HG03571 (cell line): Measurements from ENCODE around the gene SLC25A24.
"Not testable (repeated sequence)": the region's sequence is repeated elsewhere in the genome, so short reads cannot be mapped to it uniquely, and the experiment has no call there.

Source experiments
- ATAC-seq: cut with Tn5 transposase; IDR thresholded peaks from one replicate; pipeline ENCODE4 v1.9.1; 2021; ENCODE audit not compliant: unreplicated experiment

SLC25A24 gene

DNA sequence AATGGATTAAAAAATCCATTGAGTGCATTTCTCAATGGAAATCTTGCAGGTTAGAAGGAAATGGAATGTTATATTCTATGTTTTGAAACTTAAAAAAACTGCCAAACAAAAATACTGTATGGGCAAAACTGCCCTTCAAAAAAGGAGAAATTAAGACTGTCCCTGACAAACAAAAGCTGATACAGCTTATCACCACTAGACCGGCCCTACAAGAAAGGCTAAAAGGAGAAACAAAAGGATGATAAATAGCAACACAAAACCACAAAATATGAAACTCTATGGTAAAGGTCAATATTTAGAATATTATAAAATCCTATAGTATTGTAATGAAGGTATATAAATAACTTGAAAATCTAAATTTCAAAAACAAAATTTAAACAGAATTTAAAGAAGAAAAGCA, 60.0 kb downstream of the SLC25A24 start:
- ATAC-seq, result no peak

DNA sequence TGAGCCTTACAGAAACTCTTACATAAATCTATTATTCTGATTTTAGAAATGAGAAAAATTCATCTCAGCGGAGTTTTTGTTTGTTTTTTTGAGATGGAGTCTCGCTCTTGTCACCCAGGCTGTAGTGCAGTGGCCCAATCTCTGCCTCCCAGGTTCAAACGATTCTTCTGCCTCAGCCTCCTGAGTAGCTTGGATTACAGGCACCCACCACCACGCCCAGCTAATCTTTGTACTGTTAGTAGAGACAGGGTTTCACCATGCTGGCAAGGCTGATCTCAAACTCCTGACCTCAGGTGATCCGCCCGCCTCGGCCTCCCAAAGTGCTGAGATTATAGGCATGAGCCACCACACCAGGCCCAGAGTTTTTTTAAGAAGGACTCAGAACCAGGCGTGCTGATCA, 60.6 kb downstream of the SLC25A24 start:
- ATAC-seq, result not testable (repeated sequence)

DNA sequence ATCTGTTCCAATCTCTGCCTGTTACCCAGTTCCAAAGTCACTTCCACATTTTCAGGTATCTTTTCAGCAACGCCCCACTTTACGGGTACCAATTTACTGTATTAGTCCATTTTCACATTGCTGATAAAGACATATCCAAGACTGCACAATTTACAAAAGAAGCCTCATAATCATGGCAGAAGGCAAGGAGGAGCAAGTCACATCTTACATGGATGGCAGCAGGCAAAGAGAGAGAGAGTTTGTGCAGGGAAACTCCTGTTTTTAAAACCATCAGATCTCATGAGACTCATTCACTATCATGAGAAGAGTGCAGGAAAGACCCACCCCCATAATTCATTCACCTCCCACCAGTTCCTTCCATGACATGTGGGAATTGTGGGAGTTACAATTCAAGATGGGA, 67.0 kb downstream of the SLC25A24 start:
- not testable (repeated sequence) for ATAC-seq

DNA sequence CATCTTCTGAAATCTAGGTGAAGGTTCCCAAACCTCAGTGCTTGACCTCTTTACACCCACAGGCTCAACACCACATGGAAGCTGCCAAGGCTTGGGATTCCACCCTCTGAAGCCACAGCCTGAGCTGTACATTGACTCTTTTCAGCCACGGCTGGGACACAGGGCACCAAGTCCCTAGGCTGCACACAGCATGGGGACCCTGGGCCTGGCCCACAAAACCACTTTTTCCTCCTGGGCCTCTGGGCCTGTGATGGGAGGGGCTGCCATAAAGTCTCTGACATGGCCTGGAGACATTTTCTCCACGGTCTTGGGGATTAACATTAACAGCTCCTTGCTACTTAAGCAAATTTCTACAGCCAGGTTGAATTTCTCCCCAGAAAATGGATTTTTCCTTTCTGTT, 67.8 kb downstream of the SLC25A24 start:
- not testable (repeated sequence) for ATAC-seq

DNA sequence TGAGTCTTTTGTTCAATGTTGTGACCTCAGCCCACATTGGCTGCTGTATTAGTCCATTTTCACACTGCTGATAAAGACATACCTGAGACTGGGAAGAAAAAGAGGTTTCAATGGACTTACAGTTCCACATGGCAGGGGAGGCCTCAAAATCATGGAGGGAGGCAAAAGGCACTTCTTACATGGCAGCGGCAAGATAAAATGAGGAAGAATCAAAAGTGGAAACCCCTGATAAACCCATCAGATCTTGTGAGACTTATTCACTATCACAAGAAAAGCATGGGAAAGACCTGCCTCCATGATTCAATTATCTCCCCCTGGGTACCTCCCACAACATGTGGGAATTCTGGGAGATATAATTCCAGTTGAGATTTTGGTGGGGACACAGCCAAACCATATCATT, 68.9 kb downstream of the SLC25A24 start:
- not testable (repeated sequence) for ATAC-seq

DNA sequence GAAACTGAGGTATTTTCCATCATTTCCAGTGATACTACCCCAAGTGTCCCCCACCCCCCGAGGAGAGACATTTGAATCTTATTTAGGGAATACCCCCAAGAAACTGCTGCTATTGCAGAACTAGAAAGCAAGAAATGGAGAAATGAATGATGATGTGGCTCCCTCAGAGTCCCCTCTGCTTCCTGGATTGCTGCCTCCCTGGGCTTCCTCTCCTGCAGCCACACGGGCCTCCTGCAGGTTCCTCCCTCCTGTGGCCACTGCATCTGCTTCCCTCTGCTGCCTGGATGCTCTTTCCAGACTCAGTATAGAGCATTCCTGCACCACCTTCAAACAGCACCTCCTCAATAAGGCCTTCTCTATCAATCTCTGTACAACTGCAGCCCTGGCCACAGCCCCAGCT, 69.3 kb downstream of the SLC25A24 start:
- ATAC-seq, result no peak

DNA sequence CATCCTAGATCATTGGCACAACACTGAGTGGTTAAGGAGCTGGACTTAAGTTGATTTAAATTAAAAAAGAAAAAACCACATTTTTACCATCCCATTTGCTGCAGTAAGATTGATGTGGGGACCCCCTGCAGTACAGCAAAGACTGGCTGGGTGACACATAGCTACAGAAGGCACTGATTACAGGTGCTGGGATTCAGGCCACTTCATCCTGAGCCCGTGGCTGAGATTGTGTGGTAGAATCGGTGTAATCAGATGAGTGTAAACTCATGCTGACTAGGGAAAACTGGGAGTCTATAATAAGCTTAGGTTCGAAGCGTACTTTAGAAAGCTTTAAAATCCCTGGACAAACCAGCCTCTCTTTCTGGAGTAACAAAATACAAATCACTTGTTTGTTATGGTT, 70.1 kb downstream of the SLC25A24 start:
- no peak for ATAC-seq

DNA sequence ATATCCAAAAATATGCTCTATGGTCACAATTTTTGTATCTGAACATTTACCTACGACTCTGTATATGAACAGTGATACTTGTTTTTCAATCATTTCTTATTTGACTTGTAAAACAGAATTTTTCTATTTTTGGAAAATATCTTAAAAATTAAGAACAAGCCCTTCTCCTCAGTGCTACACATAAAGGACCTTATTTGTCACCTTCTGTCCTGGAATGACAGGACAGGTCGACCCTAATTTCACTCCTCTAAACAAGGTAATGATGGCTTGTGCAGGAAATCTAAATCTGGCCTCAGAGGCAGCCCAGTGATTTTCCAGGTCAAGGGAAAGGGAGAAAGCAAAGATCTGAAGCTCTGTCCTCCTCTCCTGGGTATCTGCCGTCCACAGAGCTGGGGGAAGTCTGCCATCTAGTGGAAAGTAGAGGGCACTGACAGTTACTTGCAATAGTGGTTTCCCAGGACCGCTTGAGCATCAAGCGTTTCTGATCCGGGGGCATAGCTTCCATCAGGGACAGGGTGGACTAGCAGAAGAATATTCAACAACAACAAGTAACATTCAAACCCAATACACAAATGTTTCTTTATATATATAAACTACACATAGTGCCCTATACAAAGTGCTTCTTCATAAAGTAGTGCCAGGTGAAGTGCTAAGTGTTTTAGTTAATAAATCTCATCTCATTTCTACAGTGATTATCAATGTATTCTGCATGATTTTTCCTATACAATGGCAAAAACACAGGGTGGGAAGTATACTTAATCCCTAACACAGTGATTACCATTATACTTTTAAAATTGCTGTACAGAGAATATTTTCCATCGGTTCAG, 74.6 kb downstream of the SLC25A24 start:
- ATAC-seq, result peak; percentile 96

DNA sequence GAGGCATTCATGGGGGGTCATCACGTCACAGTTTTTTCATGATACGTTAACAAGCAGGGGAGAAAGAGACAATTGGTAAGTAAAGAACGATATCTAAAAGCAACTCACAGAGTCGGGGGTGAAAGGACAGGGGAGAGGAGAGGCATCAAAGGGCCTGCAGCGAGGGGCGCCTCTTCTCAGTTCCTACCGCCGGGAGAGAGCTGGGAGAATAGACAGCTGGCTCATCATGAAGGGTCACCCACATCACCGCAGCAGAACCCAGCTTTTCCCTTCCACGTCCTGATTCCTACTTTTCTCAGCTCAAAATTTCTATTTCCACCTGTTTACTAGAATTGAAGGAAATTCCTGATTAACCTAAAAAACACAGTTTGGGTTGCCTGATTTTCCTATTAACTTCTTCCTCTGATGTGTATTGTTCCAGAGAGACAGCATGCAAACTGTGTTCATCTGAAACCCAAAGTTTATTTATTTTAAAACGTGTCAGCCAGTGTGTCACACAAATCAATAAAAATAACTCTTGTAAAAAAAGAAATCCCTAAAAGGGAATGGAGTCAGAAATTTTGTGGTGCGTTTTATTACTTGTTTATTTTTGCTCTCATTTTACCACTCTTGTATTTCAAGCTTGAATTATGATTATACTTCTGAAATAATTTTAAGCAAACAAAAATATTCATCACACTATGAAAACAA, 75.4 kb downstream of the SLC25A24 start:
- ATAC-seq, result no peak

DNA sequence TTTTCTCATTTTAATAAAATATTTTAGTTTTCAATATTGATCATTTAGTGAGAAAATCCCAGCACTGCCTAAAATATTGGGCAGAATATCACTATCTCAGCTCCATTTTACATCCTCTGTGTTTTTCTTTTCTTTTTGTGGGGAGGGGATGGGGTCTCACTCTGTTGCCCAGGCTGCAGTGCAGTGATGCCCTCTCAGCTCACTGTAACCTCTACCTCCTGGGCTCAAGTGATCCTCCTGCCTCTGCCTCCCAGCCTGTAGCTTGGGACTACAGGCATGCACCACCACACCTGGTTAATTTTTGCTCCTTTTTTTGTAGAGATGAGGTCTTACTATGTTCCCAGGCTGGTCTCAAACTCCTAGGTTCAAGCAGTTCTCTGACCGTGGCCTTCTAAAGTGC, 76.1 kb downstream of the SLC25A24 start:
- no peak for ATAC-seq

DNA sequence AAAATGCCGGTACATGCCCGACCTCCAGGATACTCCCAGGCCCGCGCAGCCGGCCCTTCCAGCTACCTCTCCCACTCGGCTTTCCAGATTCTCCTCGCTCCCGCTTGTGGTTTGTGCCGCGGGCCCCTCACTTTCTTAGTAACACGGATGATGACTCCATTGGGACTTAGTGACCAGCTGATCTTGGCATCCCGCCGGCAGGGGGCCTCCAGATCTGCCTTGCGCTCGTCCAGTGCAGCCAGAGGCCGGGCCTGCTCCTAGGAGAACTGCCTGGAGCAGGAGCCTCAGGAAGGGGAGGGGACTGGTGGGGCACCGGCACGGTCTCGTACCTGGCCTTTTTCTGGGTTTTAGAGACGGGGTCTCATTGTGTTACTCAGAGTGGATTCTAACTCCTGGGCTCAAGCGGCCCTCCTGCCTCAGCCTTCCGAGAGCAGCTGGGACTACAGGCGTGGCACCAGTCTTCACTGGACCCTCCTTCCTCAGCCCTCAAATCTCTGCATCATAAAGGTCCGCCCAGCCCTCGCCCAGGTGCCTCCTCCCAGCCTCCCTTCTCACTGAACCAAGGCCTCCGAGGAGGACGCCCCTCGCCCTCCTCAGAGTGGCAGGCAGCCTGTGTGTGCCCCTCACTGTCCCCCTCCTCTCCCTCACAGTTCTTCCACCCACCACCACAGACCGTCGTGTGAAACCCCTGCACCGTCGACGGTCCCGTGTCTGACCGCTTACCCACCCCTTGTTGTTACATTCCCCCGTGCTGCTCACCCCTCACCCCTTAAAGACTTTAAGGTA, 78.6 kb downstream of the SLC25A24 start:
- ATAC-seq, result no peak

DNA sequence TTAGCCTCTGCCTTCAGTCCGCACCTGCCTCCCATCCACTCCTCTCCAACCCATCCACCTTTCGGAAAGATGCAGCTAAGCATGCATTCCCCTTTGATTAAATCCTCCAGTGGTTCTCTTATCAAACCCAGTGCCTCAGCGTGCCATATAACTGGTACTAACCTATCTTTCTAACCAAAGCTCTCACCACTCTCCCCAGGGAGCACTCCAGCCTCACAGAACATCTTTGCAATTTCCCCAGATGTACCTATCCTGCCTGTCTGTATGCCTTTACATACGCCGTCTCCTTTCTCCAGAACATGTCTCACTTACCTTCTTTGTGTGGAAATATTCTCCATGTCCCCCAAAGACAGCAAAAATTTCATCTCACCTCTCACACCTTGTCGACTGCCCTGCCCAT, 80.0 kb downstream of the SLC25A24 start:
- no peak for ATAC-seq

DNA sequence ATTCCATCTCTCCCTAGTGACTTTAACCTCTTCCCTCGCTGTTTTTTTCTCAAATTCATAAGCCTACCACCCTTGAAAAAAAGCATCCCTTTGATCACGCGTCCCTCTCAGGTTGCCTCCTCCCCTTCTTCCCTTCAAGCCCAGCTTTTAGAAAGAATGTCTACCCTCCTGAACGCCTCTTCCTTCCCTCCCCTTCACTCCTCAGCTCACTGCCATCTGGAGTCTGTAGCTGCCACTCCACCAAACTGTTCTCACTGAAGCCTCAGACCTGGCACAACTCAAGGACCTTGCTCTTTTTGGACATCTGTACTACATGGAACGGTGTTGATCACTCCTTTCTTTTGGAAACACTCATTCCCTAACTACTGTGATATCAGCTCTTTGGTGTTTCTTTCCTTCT, 80.6 kb downstream of the SLC25A24 start:
- no peak for ATAC-seq

DNA sequence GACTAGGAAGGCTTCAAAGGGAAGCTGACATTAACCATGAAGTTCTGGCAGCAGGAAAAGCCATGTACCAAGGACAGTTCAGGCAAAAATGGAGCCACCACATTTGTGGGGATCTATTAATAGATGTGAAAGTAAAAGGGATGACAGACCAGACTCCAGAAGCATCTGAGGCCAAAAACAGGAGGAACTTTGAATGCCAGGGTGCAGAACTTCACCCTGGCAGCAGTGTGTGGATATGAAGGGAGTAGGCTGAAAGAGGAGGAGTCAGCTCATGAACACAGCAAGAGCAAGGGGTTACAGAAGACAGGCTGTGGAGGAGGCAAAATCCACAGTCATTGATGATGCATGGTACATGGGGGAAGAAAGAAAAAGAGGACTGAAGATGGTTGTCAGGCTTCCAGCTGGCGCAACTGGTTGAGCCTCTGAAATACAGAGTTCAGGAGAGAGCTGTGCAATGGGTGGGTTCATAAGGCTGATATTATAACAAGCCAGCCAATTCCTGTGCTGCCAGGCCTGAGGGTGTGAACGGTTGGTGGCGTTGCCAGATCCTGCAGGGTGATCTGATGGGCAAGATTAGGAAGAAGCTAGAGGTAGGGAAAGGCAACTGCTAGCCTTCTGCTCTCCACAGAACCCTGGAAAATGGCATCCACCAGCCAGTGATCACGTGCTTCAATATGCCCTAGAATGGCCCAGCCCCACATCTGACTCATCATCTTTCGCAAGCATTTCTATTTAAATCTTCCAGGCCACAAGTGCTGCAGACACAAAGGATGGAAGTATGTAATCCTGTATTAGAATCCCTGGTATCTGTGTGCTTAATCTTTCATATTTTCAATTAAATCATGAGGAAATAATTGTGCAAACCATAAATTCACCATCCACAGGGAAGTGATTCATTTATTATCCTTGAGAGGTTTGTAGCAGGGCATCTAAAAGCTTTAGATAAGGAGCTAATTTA, 81.9 kb downstream of the SLC25A24 start:
- ATAC-seq, result no peak

DNA sequence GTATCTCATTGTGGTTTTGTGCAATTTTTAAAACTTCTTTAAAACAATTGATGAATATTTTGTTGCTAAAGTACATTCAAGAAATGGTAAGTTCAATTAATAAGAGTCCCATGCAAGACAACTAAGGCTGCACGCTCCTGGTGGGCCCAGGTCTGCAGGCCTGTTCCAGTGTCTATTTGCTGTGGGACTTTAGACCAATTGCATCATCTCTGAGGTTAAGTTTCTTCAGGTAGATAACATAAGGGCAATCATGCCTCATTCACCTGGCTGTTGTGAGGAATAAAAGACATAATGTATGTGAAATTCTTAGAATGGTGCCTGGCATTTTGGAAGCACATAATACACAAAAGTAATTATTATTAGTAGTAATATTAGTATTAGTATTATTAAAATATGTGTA, 82.9 kb downstream of the SLC25A24 start:
- no peak for ATAC-seq

DNA sequence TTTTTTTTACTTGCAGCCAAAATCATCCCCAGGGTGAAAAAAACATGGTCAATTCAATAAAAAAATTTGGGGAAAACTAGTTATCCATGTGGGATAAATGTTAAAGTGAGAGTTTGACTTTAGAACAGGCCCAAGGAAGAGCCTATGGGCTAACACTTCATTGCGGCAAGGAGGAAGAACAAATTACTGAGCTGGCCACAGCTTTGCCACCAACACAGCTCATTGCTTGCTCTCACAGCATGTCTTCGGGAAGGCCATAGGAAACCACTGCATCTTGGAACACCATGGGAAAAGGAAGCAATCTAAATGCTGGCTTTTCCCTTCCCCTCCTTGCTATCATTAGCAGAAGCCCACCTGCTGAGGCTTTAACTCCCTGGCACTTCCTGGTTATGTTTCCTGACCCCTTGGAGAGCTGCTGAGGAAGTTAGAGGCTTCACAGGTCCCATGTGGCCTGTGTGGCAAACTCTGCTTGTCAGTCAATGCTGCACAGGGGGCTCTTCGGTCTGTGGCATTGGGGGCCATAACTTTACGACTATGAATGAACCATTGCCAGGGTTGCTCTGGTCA, 86.0 kb downstream of the SLC25A24 start:
- no peak for ATAC-seq

DNA sequence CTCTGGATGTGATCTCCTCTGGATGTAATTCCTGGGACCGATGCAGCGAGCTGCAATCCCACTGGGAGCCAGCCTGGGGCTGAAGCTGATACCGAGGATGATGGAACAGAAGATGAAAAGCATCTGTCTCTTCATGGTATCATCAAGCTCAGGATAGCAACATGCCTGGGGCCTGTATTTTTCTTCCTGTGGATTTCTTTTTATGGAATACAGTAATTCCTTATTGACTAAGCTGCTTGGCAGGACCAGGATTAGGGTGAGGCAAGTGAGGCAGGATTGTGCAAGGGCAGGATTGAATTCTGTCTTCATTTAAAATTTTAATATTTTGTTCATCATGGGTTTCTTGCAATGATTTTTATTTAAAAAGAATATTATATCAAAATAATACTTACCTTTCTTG, 86.6 kb downstream of the SLC25A24 start:
- no peak for ATAC-seq

DNA sequence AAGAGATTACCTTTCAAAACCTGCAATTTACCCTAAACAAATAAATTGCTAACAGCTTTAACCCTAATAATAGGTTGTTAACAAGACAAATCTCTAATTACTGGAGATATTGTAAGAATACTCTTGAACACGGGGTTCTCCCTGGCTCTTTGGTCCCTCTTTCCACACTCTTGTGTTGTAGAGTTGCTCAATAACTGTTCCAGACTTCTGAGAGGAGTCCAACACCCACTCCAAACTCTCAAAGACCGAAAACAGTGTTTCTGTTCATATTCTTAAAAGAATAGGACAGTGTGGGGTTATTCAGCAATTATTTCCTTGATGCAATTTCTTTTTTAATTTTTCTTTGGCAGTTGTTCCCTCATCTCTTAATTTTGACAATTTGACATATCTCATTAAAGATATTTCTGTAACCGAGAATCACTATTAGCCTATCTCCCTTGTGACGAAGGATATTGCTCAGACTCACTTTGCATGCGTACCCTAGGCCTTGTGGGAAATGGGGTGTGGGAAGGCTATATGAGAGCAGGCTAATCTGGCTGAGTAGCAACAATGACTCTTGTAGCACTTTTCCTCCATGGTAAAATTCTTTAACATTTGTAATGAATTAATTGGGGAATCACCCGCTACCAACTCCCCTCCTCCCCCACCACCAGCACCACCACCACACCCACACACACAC, 90.7 kb downstream of the SLC25A24 start:
- ATAC-seq, result no peak

DNA sequence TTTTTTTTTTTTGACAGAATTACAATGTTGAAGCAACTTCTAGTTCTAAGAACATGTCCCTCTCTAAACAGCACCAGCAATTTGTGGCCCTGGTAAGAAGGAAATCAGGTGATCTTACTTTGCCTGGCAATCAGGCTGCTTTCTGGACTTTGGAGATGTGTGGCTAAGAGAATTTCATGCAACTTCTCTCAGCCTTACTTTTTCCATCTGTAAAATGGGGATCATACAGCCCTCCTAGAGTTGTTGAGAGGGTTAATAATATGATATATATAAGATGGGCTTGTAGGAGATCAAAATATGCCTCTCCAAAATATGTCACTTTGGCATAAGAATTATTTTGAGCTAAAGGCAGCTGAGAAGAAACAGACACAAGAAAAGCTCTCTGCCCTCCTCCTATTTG, 92.0 kb downstream of the SLC25A24 start:
- no peak for ATAC-seq

DNA sequence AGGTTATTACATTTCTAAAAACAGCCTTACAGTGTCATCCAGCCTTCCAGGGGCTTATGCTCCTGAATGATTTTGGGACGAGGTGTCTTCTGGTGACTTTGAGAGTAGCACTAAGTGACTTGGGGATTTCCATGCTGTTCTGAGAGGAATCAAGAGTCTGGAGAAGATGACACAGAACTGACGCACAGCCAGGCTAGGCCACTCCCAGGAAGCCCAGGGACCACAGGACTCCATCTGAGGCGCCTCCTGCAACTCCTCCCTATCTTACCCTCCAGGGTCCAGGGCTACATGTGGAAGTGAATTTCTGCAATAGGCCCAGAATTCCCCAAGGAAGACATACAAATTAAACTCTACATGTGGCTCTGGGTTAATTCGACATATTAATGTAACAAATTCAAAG, 92.5 kb downstream of the SLC25A24 start:
- ATAC-seq, result no peak
